Mucosa of rectum (tissue), 2 donors: ENCODE measurements around the gene TMEM150B.

Experiments
- H3K27ac ChIP-seq, 2 donors: one replicate each; pipeline ENCODE4 v1.7.0; 2013; ENCODE audit warnings: inconsistent platforms in 2 of 2, low read depth in 2 of 2, low read length in 2 of 2
- H3K27me3 ChIP-seq, 2 donors: one replicate each; pipeline ENCODE4 v1.7.0; 2013; ENCODE audit warnings: low read length in 2 of 2; ENCODE audit not compliant: control insufficient read depth in 2 of 2, insufficient read depth in 2 of 2
- H3K36me3 ChIP-seq, 2 donors: one replicate each; pipeline ENCODE4 v1.7.0; 2013; ENCODE audit warnings: low read length in 2 of 2; ENCODE audit not compliant: control insufficient read depth in 2 of 2, insufficient read depth in 2 of 2
- H3K4me1 ChIP-seq, 2 donors: one replicate each; pipeline ENCODE4 v1.7.0; 2013; ENCODE audit warnings: low read length in 2 of 2, mild to moderate bottlenecking in 1 of 2; ENCODE audit not compliant: control insufficient read depth in 2 of 2, insufficient read depth in 2 of 2
- H3K4me3 ChIP-seq, 2 donors: one replicate each; pipeline ENCODE4 v1.7.0; 2013; ENCODE audit warnings: low read length in 2 of 2
- H3K9ac ChIP-seq, 2 donors: one replicate each; pipeline ENCODE4 v1.7.0; 2013; ENCODE audit warnings: low read length in 2 of 2, low read depth in 1 of 2, mild to moderate bottlenecking in 1 of 2
- H3K9me3 ChIP-seq, 2 donors: one replicate each; pipeline ENCODE4 v1.7.0; 2013; ENCODE audit warnings: low read length in 2 of 2; ENCODE audit not compliant: control insufficient read depth in 2 of 2
- donor health status: healthy.
- donor health status: Normal muscosa, but diverticular disease.

Gene TMEM150B

DNA sequence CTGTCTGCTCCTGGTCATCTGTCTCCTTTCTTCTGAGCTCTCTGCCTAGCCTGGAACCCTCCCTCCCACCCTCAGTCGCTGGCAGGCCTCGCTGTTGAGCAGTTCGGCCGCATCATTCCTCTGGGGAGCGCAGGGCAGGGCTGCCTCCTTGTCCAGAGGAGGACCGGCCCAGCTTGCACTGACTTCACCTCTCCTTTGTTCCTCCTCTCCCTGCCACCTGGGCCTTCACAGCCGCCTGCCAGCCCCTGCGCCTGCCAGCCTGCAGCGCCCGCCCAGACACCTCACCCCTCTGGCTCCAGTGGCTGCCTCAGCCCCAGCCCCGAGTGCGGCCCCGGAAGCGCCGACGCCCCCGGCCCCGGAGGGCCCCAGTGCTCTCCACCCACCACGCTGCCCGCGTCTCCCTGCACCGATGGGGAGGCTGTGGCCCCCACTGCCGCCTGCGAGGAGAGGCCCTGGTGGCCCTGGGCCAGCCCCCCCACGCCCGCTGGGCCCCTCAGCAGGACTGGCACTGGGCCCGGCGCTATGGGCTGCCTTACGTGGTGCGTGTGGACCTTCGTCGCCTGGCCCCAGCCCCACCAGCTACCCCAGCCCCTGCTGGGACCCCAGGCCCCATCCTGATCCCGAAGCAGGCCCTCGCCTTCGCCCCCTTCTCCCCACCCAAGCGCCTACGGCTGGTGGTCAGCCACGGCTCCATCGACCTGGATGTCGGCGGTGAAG, 21.7 kb upstream of the TMEM150B start:
- H3K9me3 ChIP-seq = no peaks in the 10 kb centered on the region
- peaks cover 0 to 8% of the 10 kb centered on the region in 2 donors for H3K36me3 ChIP-seq
- no peak overlapping the region for H3K27ac ChIP-seq
- H3K9ac ChIP-seq = no peak overlapping the region
- no peak overlapping the region for H3K4me3 ChIP-seq
- peaks cover 13 to 20% of the 10 kb centered on the region in 2 donors for H3K4me1 ChIP-seq
- H3K27me3 ChIP-seq = peaks cover 0 to under 1% of the 10 kb centered on the region in 2 donors

DNA sequence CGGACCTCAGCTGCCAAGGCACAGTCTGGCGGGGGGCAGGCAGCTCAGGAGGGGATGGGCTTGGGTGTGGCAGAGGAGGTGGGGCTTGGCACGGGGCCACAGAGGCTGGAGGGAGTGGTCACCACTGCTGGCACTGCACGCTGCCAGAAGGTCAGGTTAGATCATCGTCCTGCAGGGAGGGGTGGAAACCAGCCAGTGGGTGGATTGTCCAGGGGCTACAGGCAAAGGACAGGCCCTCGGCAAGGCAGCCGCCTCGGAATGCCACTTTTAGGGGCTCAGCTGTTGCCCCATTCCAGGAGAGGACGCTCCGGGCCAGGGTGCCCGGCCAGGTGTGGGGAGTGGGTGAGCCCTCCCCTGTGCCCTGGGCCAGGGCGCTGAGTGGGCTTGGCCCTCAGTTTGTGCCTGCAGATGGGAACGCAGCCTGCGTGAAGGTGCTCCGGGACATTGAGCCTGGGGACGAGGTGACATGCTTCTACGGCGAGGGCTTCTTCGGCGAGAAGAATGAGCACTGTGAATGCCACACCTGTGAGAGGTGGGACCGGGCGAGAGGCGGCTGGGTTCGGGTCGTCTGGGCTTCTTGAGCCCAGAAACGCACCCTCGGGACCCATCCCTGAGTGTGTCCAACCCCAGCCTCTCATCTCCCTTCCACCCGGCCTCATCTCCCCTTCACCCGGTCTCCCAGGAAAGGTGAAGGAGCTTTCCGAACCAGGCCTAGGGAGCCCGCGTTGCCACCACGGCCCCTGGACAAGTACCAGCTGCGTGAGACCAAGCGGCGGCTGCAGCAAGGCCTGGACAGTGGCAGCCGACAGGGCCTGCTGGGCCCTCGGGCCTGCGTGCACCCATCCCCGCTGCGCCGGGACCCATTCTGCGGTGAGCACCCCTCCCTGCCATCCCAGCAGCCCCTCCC, 20.9 kb upstream of the TMEM150B start:
- peaks cover 0 to 8% of the 10 kb centered on the region in 2 donors for H3K36me3 ChIP-seq
- H3K4me1 ChIP-seq = peaks cover 17 to 24% of the 10 kb centered on the region in 2 donors
- H3K27me3 ChIP-seq = no peaks in the 10 kb centered on the region
- no peak overlapping the region for H3K27ac ChIP-seq
- H3K9ac ChIP-seq = no peak overlapping the region
- H3K9me3 ChIP-seq = no peaks in the 10 kb centered on the region
- no peak overlapping the region for H3K4me3 ChIP-seq

DNA sequence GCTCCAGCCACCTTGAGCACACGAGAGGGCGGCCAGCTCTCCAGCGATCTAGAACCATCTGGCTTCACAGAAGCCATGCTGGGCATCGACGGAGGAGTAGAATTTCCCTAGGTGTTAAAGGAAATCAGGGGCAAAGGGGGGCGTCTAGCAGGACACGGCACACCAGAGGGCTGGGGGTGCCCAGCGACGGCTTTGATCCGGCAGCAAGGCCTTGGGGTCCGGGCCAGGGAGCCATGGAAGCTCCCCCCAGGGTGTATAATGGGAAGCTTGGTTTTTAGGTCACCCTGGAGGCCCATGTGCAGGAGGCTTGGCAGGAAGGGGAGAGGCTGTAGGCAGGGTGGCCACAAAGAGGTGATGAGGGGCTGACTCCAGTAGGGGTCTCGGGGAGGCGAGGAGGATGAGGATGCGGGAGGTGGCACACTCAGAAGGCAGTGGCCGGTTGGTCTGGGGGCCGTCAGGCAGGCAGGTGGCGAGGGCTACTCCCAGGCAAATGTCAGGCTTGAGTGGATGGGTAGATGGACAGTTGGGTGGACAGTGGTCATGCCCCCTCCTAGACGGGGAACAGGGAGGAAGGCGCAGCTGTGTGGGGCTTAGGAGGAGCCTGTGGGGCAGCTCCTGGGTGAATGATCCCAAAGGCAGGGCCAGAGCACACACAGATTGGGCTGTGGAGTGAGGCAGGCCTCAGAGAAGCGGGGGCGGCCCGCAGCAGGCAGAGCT, 20.1 kb upstream of the TMEM150B start:
- Histone ChIP-seq H3K9ac (no peak overlapping the region), H3K4me1 (peaks cover 19 to 25% of the 10 kb centered on the region in 2 donors), H3K27me3 (no peaks in the 10 kb centered on the region), H3K4me3 (no peak overlapping the region), H3K27ac (no peak overlapping the region), H3K36me3 (peaks cover 0 to 8% of the 10 kb centered on the region in 2 donors), H3K9me3 (no peaks in the 10 kb centered on the region)

DNA sequence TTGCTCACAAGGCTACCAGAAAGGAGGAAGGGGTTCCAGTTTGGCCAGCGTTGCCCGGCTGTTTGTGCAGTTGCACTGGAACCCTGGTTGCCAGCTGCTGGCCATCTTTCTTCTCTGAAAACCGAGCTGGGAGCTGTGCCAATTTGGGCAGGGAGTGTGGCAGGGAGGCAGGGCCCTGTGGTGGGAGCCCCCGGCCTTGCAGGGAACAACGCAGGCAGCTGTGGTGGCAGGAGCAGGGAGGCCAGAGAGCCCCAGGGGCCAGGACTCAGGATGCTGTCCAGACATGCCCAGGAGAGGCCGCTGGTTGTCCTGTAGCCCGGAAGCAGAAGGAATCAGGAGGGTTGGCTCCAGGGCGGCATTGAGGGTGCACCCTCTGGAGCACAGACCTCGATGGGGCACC, 19.3 kb upstream of the TMEM150B start:
- Histone ChIP-seq H3K27ac (no peak overlapping the region), H3K36me3 (peaks cover 0 to 8% of the 10 kb centered on the region in 2 donors), H3K9me3 (no peaks in the 10 kb centered on the region)

DNA sequence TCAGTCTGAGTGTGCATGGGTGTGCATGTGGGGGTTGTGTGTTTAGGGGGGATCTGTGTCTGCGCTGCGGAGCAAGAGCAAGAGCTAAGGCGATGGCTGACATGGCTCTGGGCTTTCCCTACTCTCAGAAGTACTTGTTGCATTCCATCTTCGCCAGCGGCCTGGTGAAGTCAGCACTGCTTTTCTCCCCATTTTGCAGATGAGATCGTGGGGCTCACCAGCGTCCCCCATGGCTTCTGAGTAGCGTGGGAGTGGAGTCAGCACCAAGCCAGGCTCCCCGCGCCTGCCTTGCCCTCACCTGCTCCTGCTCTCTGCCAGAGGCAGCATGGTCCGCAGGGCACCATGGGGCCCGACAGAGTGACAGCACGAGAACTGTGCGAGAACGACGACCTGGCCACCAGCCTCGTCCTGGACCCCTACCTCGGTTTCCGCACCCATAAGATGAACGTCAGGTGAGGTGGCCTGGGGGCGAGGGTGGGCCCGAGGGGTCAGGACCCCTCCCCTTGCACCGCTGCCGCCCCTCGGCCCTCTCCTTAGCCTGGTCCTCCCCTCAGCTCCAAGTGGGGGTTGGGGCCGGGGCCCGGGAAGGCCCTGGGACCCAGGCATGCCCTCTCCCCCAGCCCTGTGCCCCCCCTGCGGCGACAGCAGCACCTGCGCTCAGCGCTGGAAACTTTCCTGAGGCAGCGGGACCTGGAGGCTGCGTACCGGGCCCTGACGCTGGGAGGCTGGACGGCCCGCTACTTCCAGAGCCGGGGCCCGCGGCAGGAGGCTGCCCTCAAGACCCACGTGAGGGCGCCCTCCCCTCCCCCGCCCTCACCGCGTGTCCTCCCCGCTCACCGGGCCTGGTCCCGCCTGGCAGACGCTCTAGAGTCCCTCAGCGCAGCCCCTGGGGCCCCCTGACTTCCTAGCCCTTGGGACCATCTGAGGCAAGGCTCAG, 16.7 kb upstream of the TMEM150B start:
- H3K36me3 ChIP-seq = peaks cover 0 to 8% of the 10 kb centered on the region in 2 donors
- H3K9me3 ChIP-seq = no peaks in the 10 kb centered on the region
- H3K9ac ChIP-seq = peak overlapping the region in 1 of 2 donors; percentile 6
- peaks cover 30 to 34% of the 10 kb centered on the region in 2 donors for H3K4me1 ChIP-seq
- no peaks in the 10 kb centered on the region for H3K27me3 ChIP-seq
- H3K4me3 ChIP-seq = peak overlapping the region in 1 of 2 donors; percentile 45
- H3K27ac ChIP-seq = no peak overlapping the region

More for the DNA sequence above, 19.3 kb upstream of the TMEM150B start:
- no peak overlapping the region for H3K9ac ChIP-seq
- H3K4me3 ChIP-seq = no peak overlapping the region
- H3K4me1 ChIP-seq = peaks cover 22 to 25% of the 10 kb centered on the region in 2 donors
- no peaks in the 10 kb centered on the region for H3K27me3 ChIP-seq

DNA sequence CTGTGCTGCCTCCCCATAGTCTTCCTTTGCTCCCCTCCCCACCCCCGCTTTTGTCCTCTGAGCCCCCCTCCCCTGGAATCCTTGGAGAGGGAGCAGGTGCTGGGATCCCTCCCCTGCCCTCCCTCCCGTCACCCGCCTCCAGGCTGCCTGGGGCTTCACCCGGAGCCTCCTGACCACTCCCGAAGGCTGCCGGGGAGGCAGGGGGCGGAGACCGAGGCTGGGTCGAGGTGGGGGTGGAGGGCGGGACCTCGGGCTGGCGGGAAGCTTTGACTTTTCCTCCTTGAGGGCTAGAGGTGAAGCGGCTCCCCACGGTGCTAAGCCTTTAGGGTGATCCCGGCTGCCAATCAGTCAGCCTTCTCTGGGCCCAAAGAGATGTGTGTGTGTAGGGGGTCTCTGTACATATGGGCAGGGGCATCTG, 16.0 kb upstream of the TMEM150B start:
- Histone ChIP-seq H3K36me3 (peaks cover 0 to 8% of the 10 kb centered on the region in 2 donors), H3K27me3 (no peaks in the 10 kb centered on the region), H3K27ac (peak overlapping the region; percentile 84 to 87), H3K9me3 (no peaks in the 10 kb centered on the region), H3K4me3 (peak overlapping the region; percentile 76 to 86), H3K9ac (peak overlapping the region; percentile 87 to 96), H3K4me1 (peaks cover 30 to 33% of the 10 kb centered on the region in 2 donors)

DNA sequence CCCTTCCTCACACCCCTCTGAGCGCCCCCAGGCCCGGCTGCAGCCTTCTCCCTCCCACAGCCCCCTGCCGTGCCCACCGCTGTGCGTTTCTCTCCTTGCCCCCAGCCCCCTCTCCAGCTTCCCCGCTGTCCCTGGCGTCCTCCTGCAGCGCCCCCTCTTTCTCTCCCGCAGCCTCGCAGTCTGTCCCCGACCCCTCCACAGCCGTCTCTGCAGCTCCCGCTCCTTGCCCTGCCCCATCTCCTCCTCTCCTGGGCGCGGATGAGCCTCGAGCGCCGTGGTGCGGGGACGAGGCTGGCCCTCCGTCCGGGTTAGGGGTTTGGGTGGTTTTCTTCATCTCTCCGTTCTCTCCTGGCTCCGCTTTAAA, 15.6 kb upstream of the TMEM150B start:
- H3K4me1 ChIP-seq = peaks cover 26 to 29% of the 10 kb centered on the region in 2 donors

DNA sequence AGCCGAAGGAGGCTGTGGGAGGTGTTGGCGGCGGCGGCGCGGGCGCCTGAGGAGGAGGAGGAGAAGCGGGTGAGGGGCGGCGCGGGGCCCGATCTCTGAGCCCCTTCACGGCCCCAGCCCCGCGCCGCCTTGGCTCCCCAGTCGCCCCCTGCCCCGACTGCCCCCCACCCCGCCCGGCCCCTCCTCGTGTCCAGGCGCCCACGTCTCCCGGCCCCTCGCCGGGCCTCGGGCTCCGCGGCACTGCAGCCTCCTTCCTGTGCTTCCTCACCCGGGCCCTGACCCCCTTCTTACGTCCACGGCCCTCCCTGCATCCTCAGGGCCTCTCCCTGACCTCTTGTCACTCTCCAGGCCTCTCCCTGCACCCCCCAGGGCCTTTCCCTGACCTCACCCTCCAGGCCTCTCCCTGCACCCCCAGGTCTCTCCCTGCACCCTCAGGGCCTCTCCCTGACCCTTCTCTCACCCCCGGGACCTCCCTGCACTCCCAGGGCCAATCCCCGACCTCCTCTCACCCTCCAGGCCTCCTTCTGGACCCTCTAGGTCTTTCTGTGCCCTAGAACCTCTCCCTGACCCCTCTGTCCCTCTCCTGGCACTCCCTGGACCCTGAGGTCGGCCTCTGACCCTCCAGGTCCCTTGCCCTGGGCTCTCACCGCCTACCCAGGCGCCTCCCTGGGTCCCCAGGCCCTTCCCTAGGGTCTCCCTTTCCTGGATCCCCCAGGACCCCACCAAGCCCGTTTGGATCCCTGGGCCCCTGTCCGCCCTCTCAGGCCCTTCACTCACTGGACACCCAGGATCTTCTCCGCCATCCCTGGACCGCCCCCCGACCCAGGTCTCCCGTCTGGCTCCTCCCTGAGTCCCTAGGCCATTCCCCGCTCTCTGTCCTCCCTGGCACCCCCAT, 15.0 kb upstream of the TMEM150B start:
- Histone ChIP-seq H3K4me1 (peaks cover 22 to 25% of the 10 kb centered on the region in 2 donors), H3K27me3 (no peaks in the 10 kb centered on the region), H3K4me3 (peak overlapping the region; percentile 76 to 86), H3K36me3 (peaks cover 0 to 8% of the 10 kb centered on the region in 2 donors), H3K27ac (peak overlapping the region; percentile 84 to 87), H3K9ac (peak overlapping the region; percentile 87 to 96), H3K9me3 (no peaks in the 10 kb centered on the region)

More for the DNA sequence above, 15.6 kb upstream of the TMEM150B start:
- Histone ChIP-seq H3K9me3 (no peaks in the 10 kb centered on the region), H3K27ac (peak overlapping the region; percentile 84 to 87), H3K4me3 (peak overlapping the region; percentile 76 to 86), H3K9ac (peak overlapping the region; percentile 87 to 96), H3K36me3 (peaks cover 0 to 8% of the 10 kb centered on the region in 2 donors), H3K27me3 (no peaks in the 10 kb centered on the region)
